ENCODE data around the gene FAM227B.

- TF ChIP-seq, protein P1, sequence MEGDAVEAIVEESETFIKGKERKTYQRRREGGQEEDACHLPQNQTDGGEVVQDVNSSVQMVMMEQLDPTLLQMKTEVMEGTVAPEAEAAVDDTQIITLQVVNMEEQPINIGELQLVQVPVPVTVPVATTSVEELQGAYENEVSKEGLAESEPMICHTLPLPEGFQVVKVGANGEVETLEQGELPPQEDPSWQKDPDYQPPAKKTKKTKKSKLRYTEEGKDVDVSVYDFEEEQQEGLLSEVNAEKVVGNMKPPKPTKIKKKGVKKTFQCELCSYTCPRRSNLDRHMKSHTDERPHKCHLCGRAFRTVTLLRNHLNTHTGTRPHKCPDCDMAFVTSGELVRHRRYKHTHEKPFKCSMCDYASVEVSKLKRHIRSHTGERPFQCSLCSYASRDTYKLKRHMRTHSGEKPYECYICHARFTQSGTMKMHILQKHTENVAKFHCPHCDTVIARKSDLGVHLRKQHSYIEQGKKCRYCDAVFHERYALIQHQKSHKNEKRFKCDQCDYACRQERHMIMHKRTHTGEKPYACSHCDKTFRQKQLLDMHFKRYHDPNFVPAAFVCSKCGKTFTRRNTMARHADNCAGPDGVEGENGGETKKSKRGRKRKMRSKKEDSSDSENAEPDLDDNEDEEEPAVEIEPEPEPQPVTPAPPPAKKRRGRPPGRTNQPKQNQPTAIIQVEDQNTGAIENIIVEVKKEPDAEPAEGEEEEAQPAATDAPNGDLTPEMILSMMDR (IDR thresholded peaks at IDR 0.05): no peak
- TF ChIP-seq EZH2 (IDR thresholded peaks at IDR 0.05): no peak
Measured at GRCh38 chr15:49343546-49343945, 277.1 kb downstream of the FAM227B start.
